Measurements from ENCODE around the gene SHC1. TPM values are rescaled to one million over a fixed set of nuclear protein-coding genes. Genes with fewer than 3 reads are reported as not detected.
A peak's percentile ranks its signal among the peaks of the same experiment; 100 is the strongest.

SHC1 gene
- total and polyA plus RNA-seq, 2 donors (not counting 1 experiment from before 2014, with no cell fraction given), result 50.1 to 61.4 TPM

DNA sequence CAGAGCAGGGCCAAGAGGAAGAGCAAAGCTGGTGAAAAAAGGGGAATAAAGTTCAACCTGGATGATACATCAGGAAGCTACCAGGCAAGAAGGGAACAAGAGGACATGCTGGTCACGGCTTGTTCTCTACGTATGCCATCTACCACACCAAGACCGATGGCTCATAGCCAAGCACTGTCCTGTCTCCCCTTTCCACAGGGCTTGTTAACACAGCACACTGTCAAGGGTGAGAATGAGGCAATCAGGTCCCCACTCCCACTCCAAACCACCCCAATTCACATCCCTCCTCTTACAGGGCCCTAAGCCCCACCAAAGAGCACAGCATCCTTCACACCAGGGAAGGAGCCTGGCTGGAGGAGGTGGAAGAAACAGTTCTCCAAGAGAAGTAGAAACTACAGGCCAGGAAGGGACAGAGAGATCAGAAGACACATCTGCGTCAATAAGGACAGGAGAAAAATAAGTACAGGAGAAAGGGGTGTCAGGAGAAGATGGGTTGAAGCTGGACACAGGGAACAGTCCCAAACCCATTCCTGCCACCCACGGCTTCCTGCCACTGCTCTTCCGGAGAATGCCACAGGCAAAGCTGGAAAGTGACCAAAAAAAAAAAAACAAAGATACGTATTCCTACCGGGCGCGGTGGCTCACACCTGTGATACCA, 923 bp upstream of the SHC1 start:
- Histone ChIP-seq H4K20me1 (ENCODE audit: control insufficient read depth, insufficient read depth, low read length, poor library complexity, severe bottlenecking) (peaks cover 39% of the 10 kb centered on the region), H3K27me3 (replicated peaks in 1 of 4; ENCODE audit: control extremely low read depth in 1 of 4, control insufficient read depth in 3 of 4, insufficient read depth in 4 of 4, low read length in 3 of 4) (no peaks in the 10 kb centered on the region), H3K4me1 (ENCODE audit: control insufficient read depth in 2 of 2, insufficient read depth in 2 of 2, low read length in 2 of 2) (peaks cover 20 to 40% of the 10 kb centered on the region in 2 donors), H2AFZ (ENCODE audit: insufficient read depth, low read depth, low read length, poor library complexity, severe bottlenecking) (no peak overlapping the region), H3K4me2 (replicated peaks; ENCODE audit: low read depth, low read length, poor library complexity, severe bottlenecking) (no peak overlapping the region), H3K4me3 (ENCODE audit: control extremely low read depth in 1 of 5, extremely low read depth in 1 of 5, insufficient read depth in 1 of 5, low read depth in 2 of 5, low read length in 4 of 5) (no peak overlapping the region), H3K36me3 (replicated peaks in 1 of 2; ENCODE audit: control extremely low read depth in 1 of 2, control insufficient read depth in 1 of 2, extremely low read depth in 1 of 2, insufficient read depth in 2 of 2, low read length in 1 of 2) (peaks cover 0 to 38% of the 10 kb centered on the region in 2 experiments), H3K9me3 (ENCODE audit: control extremely low read depth in 1 of 3, control insufficient read depth in 2 of 3, insufficient read depth in 1 of 3, low read length in 2 of 3) (no peaks in the 10 kb centered on the region), H3K9ac (ENCODE audit: low read length) (no peak overlapping the region), H3K79me2 (ENCODE audit: control insufficient read depth, insufficient read depth, low read length) (peaks cover 71% of the 10 kb centered on the region), H3K27ac (ENCODE audit: low read length in 2 of 2) (no peak overlapping the region)
- H3K4me3 Mint-ChIP-seq, result peak overlapping the region; percentile 24
- POLR2A ChIA-PET, result interaction anchor here (0.7 to 1.2 kb wide), 2 partner anchors 16 to 1689 kb away, joined by 3 to 6 read pairs; partner anchors contain the start of gene PBXIP1
- ATAC-seq (ENCODE audit: low read depth) (no peak), DNase-seq (no peak)
- no peak for TF ChIP-seq EZH2 (IDR thresholded peaks at IDR 0.05; ENCODE audit: borderline replicate concordance, insufficient read depth, low read depth, low read length, poor library complexity, severe bottlenecking)
- TF ChIP-seq, protein P1, sequence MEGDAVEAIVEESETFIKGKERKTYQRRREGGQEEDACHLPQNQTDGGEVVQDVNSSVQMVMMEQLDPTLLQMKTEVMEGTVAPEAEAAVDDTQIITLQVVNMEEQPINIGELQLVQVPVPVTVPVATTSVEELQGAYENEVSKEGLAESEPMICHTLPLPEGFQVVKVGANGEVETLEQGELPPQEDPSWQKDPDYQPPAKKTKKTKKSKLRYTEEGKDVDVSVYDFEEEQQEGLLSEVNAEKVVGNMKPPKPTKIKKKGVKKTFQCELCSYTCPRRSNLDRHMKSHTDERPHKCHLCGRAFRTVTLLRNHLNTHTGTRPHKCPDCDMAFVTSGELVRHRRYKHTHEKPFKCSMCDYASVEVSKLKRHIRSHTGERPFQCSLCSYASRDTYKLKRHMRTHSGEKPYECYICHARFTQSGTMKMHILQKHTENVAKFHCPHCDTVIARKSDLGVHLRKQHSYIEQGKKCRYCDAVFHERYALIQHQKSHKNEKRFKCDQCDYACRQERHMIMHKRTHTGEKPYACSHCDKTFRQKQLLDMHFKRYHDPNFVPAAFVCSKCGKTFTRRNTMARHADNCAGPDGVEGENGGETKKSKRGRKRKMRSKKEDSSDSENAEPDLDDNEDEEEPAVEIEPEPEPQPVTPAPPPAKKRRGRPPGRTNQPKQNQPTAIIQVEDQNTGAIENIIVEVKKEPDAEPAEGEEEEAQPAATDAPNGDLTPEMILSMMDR (IDR thresholded peaks at IDR 0.05), result no peak
- H3K9me3 Mint-ChIP-seq (ENCODE audit: insufficient read depth), result no peaks in the 10 kb centered on the region
- CTCF ChIA-PET, result interaction anchor here (0.9 to 8.7 kb wide), 8 partner anchors 9 to 114 kb away, joined by 3 to 110 read pairs (median 4); partner anchors contain the start of genes PMVK and PYGO2
- intact Hi-C loops (cut with micrococcal nuclease), result loop anchor here (5.0 kb wide), 1 partner anchor 201 kb away; the partner anchor contains the start of genes KRTCAP2 and TRIM46
- no peaks in the 10 kb centered on the region for H3K27me3 Mint-ChIP-seq
- 92% methylated on average over 10 of the region's 10 CpGs for WGBS (ENCODE audit: insufficient coverage)
- H3K4me1 Mint-ChIP-seq, result peaks cover 27% of the 10 kb centered on the region
- peak overlapping the region; percentile 54 for H3K27ac Mint-ChIP-seq

DNA sequence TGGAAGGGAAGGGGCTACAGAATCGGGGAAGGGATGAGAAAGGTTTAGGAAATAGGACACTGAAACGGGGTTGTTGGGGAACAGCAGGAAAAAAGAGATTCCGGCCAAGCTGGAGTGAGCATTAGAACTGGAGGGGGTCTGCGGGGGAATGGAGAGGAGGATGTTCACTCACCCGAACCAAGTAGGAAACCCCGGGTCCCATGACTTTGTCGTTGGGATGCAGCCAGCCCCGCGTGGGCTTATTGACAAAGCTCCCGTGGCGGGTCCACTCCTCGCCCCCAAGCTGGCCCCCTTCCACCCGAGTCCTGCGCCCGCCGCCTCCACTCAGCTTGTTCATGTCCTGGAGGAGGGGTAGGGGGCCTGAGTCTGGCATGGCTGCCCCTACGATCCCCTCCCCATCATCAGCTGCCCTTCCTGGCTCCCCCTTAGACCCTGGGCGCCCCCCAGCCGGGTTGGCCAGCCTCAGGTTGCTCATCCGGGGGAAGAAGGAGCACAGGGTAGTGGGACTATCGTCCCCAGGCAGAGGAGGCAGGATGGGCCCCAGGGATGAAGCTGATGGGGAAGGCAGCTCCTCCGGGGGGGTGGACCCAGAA, 591 bp downstream of the SHC1 start:
- peak overlapping the region in 1 of 2 donors; percentile 14 for H3K27ac ChIP-seq (ENCODE audit: low read length in 2 of 2)

More for the DNA sequence above, 591 bp downstream of the SHC1 start:
- peaks cover 39% of the 10 kb centered on the region for H4K20me1 ChIP-seq (ENCODE audit: control insufficient read depth, insufficient read depth, low read length, poor library complexity, severe bottlenecking)
- Mint-ChIP-seq H3K27ac (no peak overlapping the region), H3K4me1 (peaks cover 27% of the 10 kb centered on the region), H3K27me3 (no peaks in the 10 kb centered on the region), H3K9me3 (ENCODE audit: insufficient read depth) (no peaks in the 10 kb centered on the region), H3K4me3 (no peak overlapping the region)
- no peak for TF ChIP-seq EZH2 (IDR thresholded peaks at IDR 0.05; ENCODE audit: borderline replicate concordance, insufficient read depth, low read depth, low read length, poor library complexity, severe bottlenecking)
- TF ChIP-seq, protein P1 (IDR thresholded peaks at IDR 0.05), result no peak
- H3K4me1 ChIP-seq (ENCODE audit: control insufficient read depth in 2 of 2, insufficient read depth in 2 of 2, low read length in 2 of 2), result peaks cover 13 to 33% of the 10 kb centered on the region in 2 donors
- 71% methylated on average over 10 of the region's 22 CpGs for WGBS (ENCODE audit: insufficient coverage)
- no peaks in the 10 kb centered on the region for H3K27me3 ChIP-seq (replicated peaks in 1 of 4; ENCODE audit: control extremely low read depth in 1 of 4, control insufficient read depth in 3 of 4, insufficient read depth in 4 of 4, low read length in 3 of 4)
- H2AFZ ChIP-seq (ENCODE audit: insufficient read depth, low read depth, low read length, poor library complexity, severe bottlenecking), result no peak overlapping the region
- H3K36me3 ChIP-seq (replicated peaks in 1 of 2; ENCODE audit: control extremely low read depth in 1 of 2, control insufficient read depth in 1 of 2, extremely low read depth in 1 of 2, insufficient read depth in 2 of 2, low read length in 1 of 2), result peaks cover 2 to 52% of the 10 kb centered on the region in 2 experiments
- no peak overlapping the region for H3K9ac ChIP-seq (ENCODE audit: low read length)
- intact Hi-C loops (cut with micrococcal nuclease), result loop anchor here (5.0 kb wide), 1 partner anchor 202 kb away; the partner anchor contains the start of genes KRTCAP2 and TRIM46
- ChIA-PET POLR2A (no interaction called here), CTCF (interaction anchor here (0.9 to 8.7 kb wide), 4 partner anchors 7 to 48 kb away, joined by 3 to 110 read pairs (median 20); partner anchors contain the start of gene PYGO2)
- H3K4me2 ChIP-seq (replicated peaks; ENCODE audit: low read depth, low read length, poor library complexity, severe bottlenecking), result no peak overlapping the region
- no peak for DNase-seq
- peaks cover 71% of the 10 kb centered on the region for H3K79me2 ChIP-seq (ENCODE audit: control insufficient read depth, insufficient read depth, low read length)
- no peak for ATAC-seq (ENCODE audit: low read depth)
- no peaks in the 10 kb centered on the region for H3K9me3 ChIP-seq (ENCODE audit: control extremely low read depth in 1 of 3, control insufficient read depth in 2 of 3, insufficient read depth in 1 of 3, low read length in 2 of 3)
- no peak overlapping the region for H3K4me3 ChIP-seq (ENCODE audit: control extremely low read depth in 1 of 5, extremely low read depth in 1 of 5, insufficient read depth in 1 of 5, low read depth in 2 of 5, low read length in 4 of 5)

All from B cell (primary cell).